MCF 10A (cell line): ENCODE data around the gene CALD1. TPM values are rescaled to one million over a fixed set of nuclear protein-coding genes. Genes with fewer than 3 reads are reported as not detected.

Experiments
- BruUV-seq: library from RNA; stranded (reverse); fragments of 400-500 nt; replicated peaks from 2 replicates; lab custom pipeline; 2021; lab: Mats Ljungman, UMichigan
- CTCF ChIA-PET: fragments of 300-600 bp; sonication (Branson Sonifier 250); formaldehyde crosslinking; extraction: SDS; loops from one replicate; lab custom pipeline; 2021; ENCODE audit warnings: antibody characterized with exemption, inconsistent platforms; lab: Yijun Ruan, JAX
- POLR2A ChIA-PET: fragments of 300-600, 350-650 bp; sonication (Branson Sonifier 250); formaldehyde crosslinking; extraction: SDS; loops from one replicate; lab custom pipeline; 2020; ENCODE audit warnings: antibody characterized with exemption, inconsistent platforms; lab: Yijun Ruan, JAX
- DNase-seq: peaks from one replicate; pipeline ENCODE4 v3.0.0-alpha.2; 2018; ENCODE audit not compliant: unreplicated experiment
- H3K27ac Mint-ChIP-seq: one replicate; pipeline ENCODE4 v1.8.0; 2022; ENCODE audit warnings: mild to moderate bottlenecking, low read depth, mixed read lengths; ENCODE audit not compliant: unreplicated experiment
- H3K27me3 Mint-ChIP-seq: one replicate; pipeline ENCODE4 v1.8.0; 2022; ENCODE audit warnings: mixed read lengths; ENCODE audit not compliant: insufficient read depth, unreplicated experiment
- H3K36me3 Mint-ChIP-seq: one replicate; pipeline ENCODE4 v1.8.0; 2022; ENCODE audit warnings: mild to moderate bottlenecking, moderate library complexity, mixed read lengths; ENCODE audit not compliant: insufficient read depth, unreplicated experiment
- H3K4me1 Mint-ChIP-seq: one replicate; pipeline ENCODE4 v1.8.0; 2022; ENCODE audit warnings: mixed read lengths; ENCODE audit not compliant: insufficient read depth, unreplicated experiment
- H3K4me3 Mint-ChIP-seq: one replicate; pipeline ENCODE4 v1.8.0; 2022; ENCODE audit warnings: mild to moderate bottlenecking, moderate library complexity, mixed read lengths; ENCODE audit not compliant: unreplicated experiment
- H3K9me3 Mint-ChIP-seq: one replicate; pipeline ENCODE4 v1.8.0; 2022; ENCODE audit warnings: mixed read lengths; ENCODE audit not compliant: unreplicated experiment
- intact Hi-C: fragments of 100-400 bp; cut with micrococcal nuclease; formaldehyde crosslinking; loops from 2 replicates; pipeline ENCODE4 v1.14.1; 2022
- total RNA-seq: library from RNA; stranded (reverse); gene quantifications from 2 replicates; pipeline ENCODE4 v1.2.3, GENCODE V29; 2022
- TF ChIP-seq, protein P1 (sequence below): fragments of 200-600 bp; IDR thresholded peaks from one replicate; pipeline ENCODE4 v1.8.0; 2022; ENCODE audit warnings: antibody characterized with exemption, mild to moderate bottlenecking; ENCODE audit not compliant: unreplicated experiment

The CALD1 gene
- total RNA-seq, 1 experiment from 2014 or later, result 183 TPM

- CTCF ChIA-PET, result interaction anchor here (0.6 to 0.8 kb wide), 2 partner anchors 18 to 151 kb away, joined by 3 to 4 read pairs; no protein-coding TSS in a partner anchor
- Mint-ChIP-seq H3K4me3 (no peak overlapping the region), H3K4me1 (peaks cover 13% of the 10 kb centered on the region), H3K27me3 (no peaks in the 10 kb centered on the region), H3K36me3 (no peaks in the 10 kb centered on the region), H3K9me3 (no peaks in the 10 kb centered on the region), H3K27ac (no peak overlapping the region)
- TF ChIP-seq, protein P1, sequence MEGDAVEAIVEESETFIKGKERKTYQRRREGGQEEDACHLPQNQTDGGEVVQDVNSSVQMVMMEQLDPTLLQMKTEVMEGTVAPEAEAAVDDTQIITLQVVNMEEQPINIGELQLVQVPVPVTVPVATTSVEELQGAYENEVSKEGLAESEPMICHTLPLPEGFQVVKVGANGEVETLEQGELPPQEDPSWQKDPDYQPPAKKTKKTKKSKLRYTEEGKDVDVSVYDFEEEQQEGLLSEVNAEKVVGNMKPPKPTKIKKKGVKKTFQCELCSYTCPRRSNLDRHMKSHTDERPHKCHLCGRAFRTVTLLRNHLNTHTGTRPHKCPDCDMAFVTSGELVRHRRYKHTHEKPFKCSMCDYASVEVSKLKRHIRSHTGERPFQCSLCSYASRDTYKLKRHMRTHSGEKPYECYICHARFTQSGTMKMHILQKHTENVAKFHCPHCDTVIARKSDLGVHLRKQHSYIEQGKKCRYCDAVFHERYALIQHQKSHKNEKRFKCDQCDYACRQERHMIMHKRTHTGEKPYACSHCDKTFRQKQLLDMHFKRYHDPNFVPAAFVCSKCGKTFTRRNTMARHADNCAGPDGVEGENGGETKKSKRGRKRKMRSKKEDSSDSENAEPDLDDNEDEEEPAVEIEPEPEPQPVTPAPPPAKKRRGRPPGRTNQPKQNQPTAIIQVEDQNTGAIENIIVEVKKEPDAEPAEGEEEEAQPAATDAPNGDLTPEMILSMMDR, result no peak
- intact Hi-C loops, result no loop called here
- BruUV-seq, result no TSS peak
- no peak for DNase-seq
- POLR2A ChIA-PET, result interaction anchor here (0.9 kb wide), 1 partner anchor 10 kb away, joined by 3 read pairs; no protein-coding TSS in a partner anchor
These were observed 48.5 kb downstream of the CALD1 start for GRCh38 chr7:134827889-134828288.

DNA sequence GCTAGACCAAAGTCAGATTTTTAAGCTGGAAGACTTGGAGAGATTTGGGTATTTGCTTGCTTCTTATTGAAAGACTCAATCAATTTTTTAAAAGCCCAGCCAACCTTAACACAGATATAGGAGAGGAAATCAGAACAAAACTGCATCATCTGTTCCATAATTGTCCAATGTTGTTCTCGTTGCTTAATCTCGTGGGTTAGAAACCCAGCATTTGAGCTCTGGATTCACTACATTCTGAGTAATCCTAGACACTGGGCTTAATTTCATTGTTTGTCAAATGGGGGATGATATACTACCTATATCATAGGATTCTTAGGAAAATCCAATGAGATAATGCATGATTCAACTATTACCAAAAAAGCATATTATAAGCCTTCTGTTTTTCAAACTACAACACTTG is 48.9 kb downstream of the CALD1 start:
- Mint-ChIP-seq H3K4me3 (no peak overlapping the region), H3K9me3 (no peaks in the 10 kb centered on the region), H3K36me3 (no peaks in the 10 kb centered on the region), H3K27me3 (no peaks in the 10 kb centered on the region), H3K27ac (no peak overlapping the region), H3K4me1 (peaks cover 13% of the 10 kb centered on the region)
- TF ChIP-seq, protein P1, result no peak
- ChIA-PET CTCF (interaction anchor here (0.6 to 0.8 kb wide), 2 partner anchors 18 to 151 kb away, joined by 3 to 4 read pairs; no protein-coding TSS in a partner anchor), POLR2A (interaction anchor here (0.9 kb wide), 1 partner anchor 10 kb away, joined by 3 read pairs; no protein-coding TSS in a partner anchor)
- no peak for DNase-seq
- no TSS peak for BruUV-seq
- intact Hi-C loops, result no loop called here

DNA sequence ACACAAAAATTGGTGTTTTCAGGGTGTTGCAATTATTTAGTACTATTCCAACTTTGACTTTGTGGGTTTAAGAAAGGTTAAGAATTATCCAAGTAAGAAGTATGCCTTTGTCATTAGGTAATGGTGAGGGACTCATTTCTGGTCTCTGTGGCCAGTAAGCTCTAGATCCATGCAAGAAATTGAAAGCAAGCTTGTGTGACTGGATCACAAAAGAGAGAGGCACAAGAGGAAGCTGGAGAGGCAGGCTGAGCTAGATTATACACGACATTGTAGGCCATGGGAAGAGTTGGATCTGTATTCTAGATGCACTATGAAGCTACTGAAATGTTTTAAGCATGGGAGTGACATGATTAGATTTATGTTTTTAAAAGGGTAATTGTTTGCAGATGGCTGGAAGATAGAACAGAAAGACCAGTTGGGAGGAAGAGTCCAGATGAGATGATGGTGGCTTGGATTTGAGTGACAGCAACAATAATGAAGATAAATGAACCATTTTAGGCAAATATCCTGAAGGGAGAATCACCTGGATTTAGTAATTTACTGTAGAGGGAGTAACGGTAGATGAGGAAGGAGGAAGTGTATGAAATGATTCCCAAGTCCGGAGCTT is 50.0 kb downstream of the CALD1 start:
- no TSS peak for BruUV-seq

DNA sequence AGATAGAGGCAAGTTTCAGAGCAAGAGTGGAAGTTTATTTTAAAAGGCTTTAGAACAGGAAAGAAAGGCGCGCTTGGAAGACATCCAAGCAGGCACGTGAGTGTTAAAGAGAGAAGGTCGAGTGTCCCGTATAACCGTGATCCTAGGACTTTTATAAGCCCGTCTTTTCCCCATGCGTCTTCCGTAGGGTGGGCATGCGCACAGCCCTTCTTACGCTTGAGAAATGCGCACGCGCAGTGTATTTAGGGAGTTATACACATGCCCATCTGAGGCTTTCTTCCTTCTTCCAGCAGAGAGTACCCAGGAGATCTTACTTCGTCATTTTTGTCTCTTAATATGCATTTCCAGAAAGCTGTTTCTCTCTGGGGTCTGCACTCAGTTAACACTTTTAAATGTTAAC is 52.4 kb downstream of the CALD1 start:
- POLR2A ChIA-PET, result no interaction called here
- no peaks in the 10 kb centered on the region for H3K36me3 Mint-ChIP-seq
- no TSS peak for BruUV-seq
- H3K4me3 Mint-ChIP-seq, result no peak overlapping the region
- H3K9me3 Mint-ChIP-seq, result no peaks in the 10 kb centered on the region
- no peak for DNase-seq
- CTCF ChIA-PET, result no interaction called here
- intact Hi-C loops, result no loop called here
- H3K27me3 Mint-ChIP-seq, result no peaks in the 10 kb centered on the region
- TF ChIP-seq, protein P1, result no peak
- no peak overlapping the region for H3K27ac Mint-ChIP-seq
- H3K4me1 Mint-ChIP-seq, result no peaks in the 10 kb centered on the region

More for the DNA sequence above, 50.0 kb downstream of the CALD1 start:
- no peak for DNase-seq
- H3K4me3 Mint-ChIP-seq, result no peak overlapping the region
- H3K36me3 Mint-ChIP-seq, result no peaks in the 10 kb centered on the region
- H3K4me1 Mint-ChIP-seq, result peaks cover 13% of the 10 kb centered on the region
- no peaks in the 10 kb centered on the region for H3K27me3 Mint-ChIP-seq
- no peak overlapping the region for H3K27ac Mint-ChIP-seq
- ChIA-PET CTCF (interaction anchor here (0.6 to 1.2 kb wide), 3 partner anchors 14 to 396 kb away, joined by 4 to 6 read pairs (median 4); no protein-coding TSS in a partner anchor), POLR2A (no interaction called here)
- H3K9me3 Mint-ChIP-seq, result no peaks in the 10 kb centered on the region
- intact Hi-C loops, result no loop called here
- TF ChIP-seq, protein P1, result no peak
